Lower leg skin (tissue), 4 donors: ENCODE results near the gene CDKL5. TPM values are rescaled to one million over a fixed set of nuclear protein-coding genes. Genes with fewer than 3 reads are reported as not detected.

Source experiments
- DNase-seq, 2 donors: peaks; one replicate each; pipeline ENCODE4 v3.0.0-alpha.2; 2019; ENCODE audit warnings: low spot score in 2 of 2
- H3K4me3 ChIP-seq: fragments of 200-600 bp; sonication (generic); 2 replicates; pipeline ENCODE4 v1.5.1; 2017; ENCODE audit warnings: mild to moderate bottlenecking, low read depth; ENCODE audit not compliant: poor library complexity, severe bottlenecking
- POLR2A ChIP-seq, 2 donors: fragments of 450-650 bp; IDR thresholded peaks; one replicate each; pipeline ENCODE4 v1.6.1; 2016 to 2017; ENCODE audit warnings: antibody characterized with exemption in 2 of 2, mild to moderate bottlenecking in 1 of 2, moderate library complexity in 1 of 2
- WGBS, 2 donors: methylation state at CpG; one replicate each; pipeline ENCODE4 v1.1.5; 2018; 5-methylcytosine and 5-hydroxymethylcytosine counted together
- intact Hi-C: fragments of 100-400 bp; cut with DNase I; formaldehyde crosslinking; loops from one replicate; pipeline ENCODE4 v1.15.0; 2023; ENCODE audit warnings: low total_unique reads
- total RNA-seq, 4 donors: library from RNA; depleted of rRNA; stranded (reverse); fragments of >200 nt; gene quantifications; one replicate each; pipeline ENCODE4 v1.1.0, GENCODE V29; 2016
- TF ChIP-seq, protein P1 (sequence below), 3 donors: fragments of 450-650 bp; IDR thresholded peaks; one replicate each; pipeline ENCODE4 v1.5.1; 2016; ENCODE audit warnings: antibody characterized with exemption in 3 of 3, mild to moderate bottlenecking in 3 of 3, moderate library complexity in 2 of 3

CDKL5 gene
- total RNA-seq, 4 donors from 2014 or later = 3.3 to 9.2 (median 5.1) TPM

DNA sequence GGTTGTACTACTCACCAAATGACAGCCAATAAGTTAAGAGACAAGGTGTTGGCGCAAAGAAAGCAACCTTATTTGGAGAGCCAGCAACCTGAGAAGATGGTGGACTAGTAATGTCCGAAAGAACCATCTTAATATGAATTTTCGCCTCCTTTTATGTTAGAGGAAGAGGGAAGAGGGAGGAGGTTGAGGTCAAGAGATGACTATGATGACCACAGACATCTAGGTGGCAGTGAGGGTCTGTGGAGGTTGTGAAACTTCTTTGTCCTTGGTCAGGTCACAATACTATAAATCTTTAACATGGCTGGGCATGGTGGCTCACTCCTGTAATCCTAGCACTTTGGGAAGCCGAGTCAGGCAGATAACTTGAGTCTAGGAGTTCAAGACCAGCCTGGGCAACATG is 15.4 kb downstream of the CDKL5 start:
- TF ChIP-seq POLR2A (IDR thresholded peaks at IDR 0.05) = no peak
- TF ChIP-seq, protein P1, sequence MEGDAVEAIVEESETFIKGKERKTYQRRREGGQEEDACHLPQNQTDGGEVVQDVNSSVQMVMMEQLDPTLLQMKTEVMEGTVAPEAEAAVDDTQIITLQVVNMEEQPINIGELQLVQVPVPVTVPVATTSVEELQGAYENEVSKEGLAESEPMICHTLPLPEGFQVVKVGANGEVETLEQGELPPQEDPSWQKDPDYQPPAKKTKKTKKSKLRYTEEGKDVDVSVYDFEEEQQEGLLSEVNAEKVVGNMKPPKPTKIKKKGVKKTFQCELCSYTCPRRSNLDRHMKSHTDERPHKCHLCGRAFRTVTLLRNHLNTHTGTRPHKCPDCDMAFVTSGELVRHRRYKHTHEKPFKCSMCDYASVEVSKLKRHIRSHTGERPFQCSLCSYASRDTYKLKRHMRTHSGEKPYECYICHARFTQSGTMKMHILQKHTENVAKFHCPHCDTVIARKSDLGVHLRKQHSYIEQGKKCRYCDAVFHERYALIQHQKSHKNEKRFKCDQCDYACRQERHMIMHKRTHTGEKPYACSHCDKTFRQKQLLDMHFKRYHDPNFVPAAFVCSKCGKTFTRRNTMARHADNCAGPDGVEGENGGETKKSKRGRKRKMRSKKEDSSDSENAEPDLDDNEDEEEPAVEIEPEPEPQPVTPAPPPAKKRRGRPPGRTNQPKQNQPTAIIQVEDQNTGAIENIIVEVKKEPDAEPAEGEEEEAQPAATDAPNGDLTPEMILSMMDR (IDR thresholded peaks at IDR 0.05) = no peak
- WGBS, 2 donors = 94 to 95% methylated on average over 4 of the region's 4 CpGs

DNA sequence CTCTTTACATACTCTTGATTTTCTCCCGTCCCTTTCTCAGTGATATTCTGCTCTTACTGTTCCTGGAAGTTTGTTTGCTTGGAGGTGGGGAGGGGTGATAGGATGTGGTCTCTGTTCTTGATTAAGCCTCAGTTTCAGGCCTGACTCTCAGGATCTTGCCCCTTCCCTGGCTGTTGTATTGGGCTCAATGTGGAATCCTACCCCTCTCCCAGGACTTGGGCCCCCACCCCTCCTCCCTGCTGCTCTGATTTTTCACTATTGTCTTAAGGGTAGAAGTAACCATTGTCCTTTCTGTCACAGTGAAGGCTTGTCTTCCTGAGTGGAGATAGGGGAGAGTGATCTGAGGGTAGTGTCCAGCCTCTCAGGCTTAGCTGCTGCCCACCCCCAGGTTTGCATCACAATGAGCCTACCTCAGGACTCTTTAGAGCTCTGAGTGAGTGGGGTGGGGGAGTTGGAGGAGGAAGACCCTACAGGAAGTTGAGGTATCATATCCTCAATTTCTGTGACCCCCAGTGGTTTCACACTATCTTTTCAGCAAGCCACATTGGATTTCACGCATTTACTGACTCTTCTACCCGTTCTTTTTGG is 16.5 kb downstream of the CDKL5 start:
- no peak overlapping the region for H3K4me3 ChIP-seq
- no peak for DNase-seq
- WGBS, 2 donors = 84 to 93% methylated on average over 3 of the region's 3 CpGs
- TF ChIP-seq, protein P1 (IDR thresholded peaks at IDR 0.05) = no peak
- no peak for TF ChIP-seq POLR2A (IDR thresholded peaks at IDR 0.05)
- intact Hi-C loops = no loop called here

More for the DNA sequence above, 15.4 kb downstream of the CDKL5 start:
- no peak overlapping the region for H3K4me3 ChIP-seq
- intact Hi-C loops = no loop called here
- DNase-seq = no peak

DNA sequence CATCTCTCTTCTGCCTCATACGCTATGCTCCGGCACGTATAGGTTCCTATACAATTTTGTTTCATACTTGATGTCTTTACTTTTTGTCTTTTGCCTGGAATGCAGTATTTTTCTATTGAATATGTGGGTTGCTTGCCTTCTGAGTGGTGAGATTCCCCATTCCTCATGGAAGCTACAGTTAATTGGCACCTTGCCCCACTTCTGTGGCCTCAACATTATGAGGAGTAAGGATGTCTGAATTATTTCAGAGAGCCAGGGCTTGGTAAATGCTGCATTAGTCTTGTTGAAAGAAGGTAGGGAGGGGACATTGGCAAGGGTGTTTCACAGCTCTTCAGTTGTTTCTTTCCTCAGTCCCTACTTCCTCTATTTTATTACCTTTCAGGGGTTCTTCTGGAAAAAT is 23.0 kb downstream of the CDKL5 start:
- no peak for TF ChIP-seq POLR2A (IDR thresholded peaks at IDR 0.05)
- TF ChIP-seq, protein P1 (IDR thresholded peaks at IDR 0.05) = no peak
- DNase-seq = no peak
- H3K4me3 ChIP-seq = no peak overlapping the region
- 95 to 98% methylated on average over 3 of the region's 3 CpGs for WGBS, 2 donors
- intact Hi-C loops = no loop called here

DNA sequence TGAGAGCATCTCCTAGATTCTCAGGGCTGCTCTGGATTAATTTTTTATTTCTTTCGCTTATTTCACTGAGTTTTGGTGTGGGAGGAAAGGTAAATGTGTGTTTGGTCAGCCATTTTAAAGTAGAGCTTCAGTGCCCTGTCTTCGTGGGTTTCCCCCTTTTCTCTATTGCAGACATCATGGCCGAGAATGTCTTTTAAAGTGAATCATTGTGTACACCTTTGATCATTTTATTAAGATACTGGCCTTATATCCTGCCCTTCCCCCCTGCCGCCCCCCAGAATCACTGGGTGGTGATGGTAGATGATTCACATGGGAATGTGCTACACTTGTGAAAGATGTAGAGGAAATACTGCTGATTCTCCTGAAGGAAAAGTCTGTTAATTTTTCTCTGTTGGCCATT is 23.8 kb downstream of the CDKL5 start:
- TF ChIP-seq POLR2A (IDR thresholded peaks at IDR 0.05) = no peak
- TF ChIP-seq, protein P1 (IDR thresholded peaks at IDR 0.05) = no peak
- WGBS, 2 donors = 78 to 89% methylated on average over 4 of the region's 4 CpGs
- no peak for DNase-seq
- H3K4me3 ChIP-seq = no peak overlapping the region
- intact Hi-C loops = no loop called here

DNA sequence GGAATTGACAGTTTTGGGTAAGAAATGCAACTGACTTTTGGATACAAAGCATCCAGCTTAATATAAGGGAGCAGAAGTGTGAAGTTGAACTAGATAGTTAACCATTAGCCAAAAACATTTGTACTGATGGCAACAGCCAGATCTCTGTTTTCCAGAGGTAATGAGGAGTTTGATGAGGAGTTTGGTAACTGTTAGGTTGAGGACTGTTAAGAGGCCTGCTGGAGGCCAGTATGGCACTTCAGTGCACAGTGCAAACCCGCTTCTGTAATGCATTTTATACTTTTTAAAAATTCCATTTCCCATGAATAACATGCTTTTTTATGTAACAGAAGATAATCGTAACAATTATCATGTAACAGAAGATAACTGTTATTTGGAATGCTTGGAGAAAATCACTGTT is 30.0 kb downstream of the CDKL5 start:
- intact Hi-C loops = no loop called here
- WGBS, 2 donors = 79 to 82% methylated on average over 2 of the region's 2 CpGs
- TF ChIP-seq POLR2A (IDR thresholded peaks at IDR 0.05) = no peak
- TF ChIP-seq, protein P1 (IDR thresholded peaks at IDR 0.05) = no peak
- no peak for DNase-seq
- no peak overlapping the region for H3K4me3 ChIP-seq

DNA sequence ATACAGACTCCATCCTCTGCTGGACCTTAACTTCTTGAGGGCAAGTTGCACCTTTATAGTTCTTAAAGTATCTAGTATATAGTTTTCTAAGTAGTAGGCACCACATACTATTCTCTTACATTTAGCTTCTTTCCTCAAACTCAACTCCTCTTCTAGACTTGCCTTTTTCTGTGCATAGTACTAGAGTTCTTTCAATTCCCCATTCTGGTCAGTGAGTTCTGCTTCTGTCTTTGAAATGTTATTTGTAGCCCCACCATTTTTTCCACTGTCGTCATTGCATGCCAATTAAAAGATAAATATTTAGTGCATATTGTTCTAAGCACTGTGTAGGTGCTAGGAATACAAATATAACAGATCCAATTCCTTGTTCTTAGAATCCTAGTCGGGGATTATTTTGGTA is 31.6 kb downstream of the CDKL5 start:
- DNase-seq = no peak
- H3K4me3 ChIP-seq = no peak overlapping the region
- no peak for TF ChIP-seq POLR2A (IDR thresholded peaks at IDR 0.05)
- TF ChIP-seq, protein P1 (IDR thresholded peaks at IDR 0.05) = no peak
- intact Hi-C loops = no loop called here
- 81 to 93% methylated on average over 2 of the region's 2 CpGs for WGBS, 2 donors
